GM12892 (cell line): ENCODE data around the gene CARD9.

Source experiments
- POLR2A ChIP-seq: IDR thresholded peaks from 2 replicates; pipeline ENCODE4 v1.6.1; 2011; ENCODE audit warnings: low read depth, low read length, control low read depth
- POLR2AphosphoS5 ChIP-seq: IDR thresholded peaks from 2 replicates; pipeline ENCODE4 v1.6.1; 2011; ENCODE audit warnings: low read depth, low read length, control low read depth

DNA sequence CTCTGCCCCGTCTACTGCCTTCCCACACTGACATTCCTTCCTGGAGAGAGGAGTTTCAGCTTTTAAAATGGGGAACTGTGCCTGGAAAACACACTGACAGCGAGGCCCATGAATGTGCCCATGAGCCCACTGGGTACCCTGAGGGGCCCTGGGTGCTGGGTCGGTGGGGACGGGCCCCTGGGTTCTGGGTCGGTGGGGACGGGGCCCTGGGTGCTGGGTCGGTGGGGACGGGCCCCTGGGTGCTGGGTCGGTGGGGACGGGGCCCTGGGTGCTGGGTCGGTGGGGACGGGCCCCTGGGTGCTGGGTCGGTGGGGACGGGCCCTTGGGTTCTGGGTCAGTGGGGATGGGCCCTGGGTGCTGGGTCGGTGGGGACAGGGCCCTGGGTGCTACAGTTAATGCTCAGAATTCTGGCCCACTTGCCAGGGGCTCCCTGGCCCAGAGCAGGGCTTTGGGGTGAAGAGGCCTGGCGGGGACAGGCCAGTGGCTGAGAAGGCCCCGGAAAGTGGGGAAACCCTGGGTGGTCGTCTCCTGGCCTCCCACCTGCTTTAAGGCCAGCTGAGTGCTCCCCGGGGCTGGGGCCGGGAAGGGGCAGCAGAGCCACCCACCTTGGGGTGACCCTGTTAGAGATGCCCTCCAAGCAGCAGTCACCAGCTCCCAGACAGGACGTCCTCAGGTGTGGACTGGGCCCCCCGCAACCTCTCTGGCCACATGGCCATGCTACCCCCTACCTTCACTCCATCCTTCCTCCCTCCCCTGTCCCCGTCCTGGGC, 43.6 kb downstream of the CARD9 start:
- TF ChIP-seq POLR2AphosphoS5 = no peak
- TF ChIP-seq POLR2A = no peak
